GM12874 (cell line): ENCODE results near the gene XKR8.

ENCODE experiments used
- TF ChIP-seq, protein P1 (sequence below): IDR thresholded peaks from 2 replicates; pipeline ENCODE4 v1.5.1; 2011; ENCODE audit warnings: low read depth, mild to moderate bottlenecking, control low read depth, low read length, moderate library complexity; ENCODE audit not compliant: insufficient read depth

The XKR8 gene, protein sequence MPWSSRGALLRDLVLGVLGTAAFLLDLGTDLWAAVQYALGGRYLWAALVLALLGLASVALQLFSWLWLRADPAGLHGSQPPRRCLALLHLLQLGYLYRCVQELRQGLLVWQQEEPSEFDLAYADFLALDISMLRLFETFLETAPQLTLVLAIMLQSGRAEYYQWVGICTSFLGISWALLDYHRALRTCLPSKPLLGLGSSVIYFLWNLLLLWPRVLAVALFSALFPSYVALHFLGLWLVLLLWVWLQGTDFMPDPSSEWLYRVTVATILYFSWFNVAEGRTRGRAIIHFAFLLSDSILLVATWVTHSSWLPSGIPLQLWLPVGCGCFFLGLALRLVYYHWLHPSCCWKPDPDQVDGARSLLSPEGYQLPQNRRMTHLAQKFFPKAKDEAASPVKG

DNA sequence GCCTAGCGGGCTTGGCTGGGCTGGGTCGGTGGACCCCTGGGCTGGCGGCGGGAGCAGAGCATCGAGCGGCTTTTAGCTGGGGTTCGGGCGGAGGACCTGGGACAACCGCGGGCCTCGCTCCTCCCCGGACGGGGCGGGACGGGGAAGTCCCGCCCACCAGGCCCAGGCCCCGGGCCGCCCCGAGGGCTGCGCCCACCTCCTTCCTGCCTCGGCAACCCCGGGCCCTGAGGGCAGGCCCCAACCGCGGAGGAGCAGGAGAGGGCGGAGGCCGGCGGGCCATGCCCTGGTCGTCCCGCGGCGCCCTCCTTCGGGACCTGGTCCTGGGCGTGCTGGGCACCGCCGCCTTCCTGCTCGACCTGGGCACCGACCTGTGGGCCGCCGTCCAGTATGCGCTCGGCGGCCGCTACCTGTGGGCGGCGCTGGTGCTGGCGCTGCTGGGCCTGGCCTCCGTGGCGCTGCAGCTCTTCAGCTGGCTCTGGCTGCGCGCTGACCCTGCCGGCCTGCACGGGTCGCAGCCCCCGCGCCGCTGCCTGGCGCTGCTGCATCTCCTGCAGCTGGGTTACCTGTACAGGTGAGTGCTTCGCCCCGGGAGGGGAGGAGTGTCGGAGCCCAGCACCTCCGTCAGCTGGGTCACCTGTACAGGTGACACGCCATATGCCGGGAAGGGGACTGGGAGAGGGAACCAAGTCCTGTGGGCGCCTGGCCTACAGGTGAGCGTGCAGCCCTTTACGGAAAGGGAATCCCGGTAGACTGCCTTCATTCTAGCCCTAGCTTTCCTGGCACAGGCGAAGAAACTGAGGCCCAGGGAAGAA, at the start of gene XKR8:
Gene XKR8 (plus strand): TSS at position 182 of the 812 bp plus-strand sequence. CDS start 97 bp downstream, at position 279.
- TF ChIP-seq, protein P1, sequence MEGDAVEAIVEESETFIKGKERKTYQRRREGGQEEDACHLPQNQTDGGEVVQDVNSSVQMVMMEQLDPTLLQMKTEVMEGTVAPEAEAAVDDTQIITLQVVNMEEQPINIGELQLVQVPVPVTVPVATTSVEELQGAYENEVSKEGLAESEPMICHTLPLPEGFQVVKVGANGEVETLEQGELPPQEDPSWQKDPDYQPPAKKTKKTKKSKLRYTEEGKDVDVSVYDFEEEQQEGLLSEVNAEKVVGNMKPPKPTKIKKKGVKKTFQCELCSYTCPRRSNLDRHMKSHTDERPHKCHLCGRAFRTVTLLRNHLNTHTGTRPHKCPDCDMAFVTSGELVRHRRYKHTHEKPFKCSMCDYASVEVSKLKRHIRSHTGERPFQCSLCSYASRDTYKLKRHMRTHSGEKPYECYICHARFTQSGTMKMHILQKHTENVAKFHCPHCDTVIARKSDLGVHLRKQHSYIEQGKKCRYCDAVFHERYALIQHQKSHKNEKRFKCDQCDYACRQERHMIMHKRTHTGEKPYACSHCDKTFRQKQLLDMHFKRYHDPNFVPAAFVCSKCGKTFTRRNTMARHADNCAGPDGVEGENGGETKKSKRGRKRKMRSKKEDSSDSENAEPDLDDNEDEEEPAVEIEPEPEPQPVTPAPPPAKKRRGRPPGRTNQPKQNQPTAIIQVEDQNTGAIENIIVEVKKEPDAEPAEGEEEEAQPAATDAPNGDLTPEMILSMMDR, result peak; percentile 73

DNA sequence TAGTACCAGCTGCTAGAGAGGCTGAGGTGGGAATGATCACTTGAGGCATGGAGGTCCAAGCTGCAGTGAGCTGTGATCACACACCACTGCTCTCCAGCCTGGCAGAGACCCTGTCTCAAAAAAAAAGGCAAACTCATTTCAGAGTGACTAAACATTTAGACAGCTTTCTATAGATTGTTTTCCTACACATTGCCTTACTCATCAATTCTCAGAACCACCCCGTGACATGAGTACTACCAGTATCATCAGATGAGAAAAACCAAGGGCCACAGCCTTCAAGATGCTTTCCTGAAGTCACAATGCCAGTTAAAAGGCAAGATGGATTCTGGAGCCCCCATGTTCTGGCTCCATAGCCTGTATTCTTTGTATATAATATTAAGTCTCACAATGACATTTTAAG, 47.3 kb upstream of the XKR8 start:
- TF ChIP-seq, protein P1, result no peak

DNA sequence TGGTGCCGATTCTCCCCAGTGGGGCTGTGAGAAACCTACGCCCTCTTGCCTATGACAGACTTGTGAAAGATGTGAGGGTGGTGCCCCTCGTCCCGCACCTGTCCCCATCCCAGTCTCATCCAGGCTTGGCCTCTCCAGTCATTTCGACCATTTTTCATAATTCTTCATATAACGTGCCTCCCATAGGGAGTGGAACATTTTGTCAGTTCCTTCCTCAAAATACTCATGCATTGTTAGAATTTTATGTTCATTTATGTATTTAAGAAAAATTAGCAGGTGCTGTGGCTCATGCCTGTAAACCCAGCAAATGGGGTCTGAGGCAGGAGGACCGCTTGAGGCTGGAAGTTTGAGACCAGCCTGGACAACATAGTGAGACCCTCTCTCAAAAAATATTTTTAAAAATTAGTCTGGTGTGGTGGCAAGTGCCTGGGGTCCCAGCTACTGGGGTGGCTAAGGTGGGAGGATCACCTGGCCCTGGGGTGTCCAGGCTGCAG, 44.6 kb upstream of the XKR8 start:
- TF ChIP-seq, protein P1, result no peak

DNA sequence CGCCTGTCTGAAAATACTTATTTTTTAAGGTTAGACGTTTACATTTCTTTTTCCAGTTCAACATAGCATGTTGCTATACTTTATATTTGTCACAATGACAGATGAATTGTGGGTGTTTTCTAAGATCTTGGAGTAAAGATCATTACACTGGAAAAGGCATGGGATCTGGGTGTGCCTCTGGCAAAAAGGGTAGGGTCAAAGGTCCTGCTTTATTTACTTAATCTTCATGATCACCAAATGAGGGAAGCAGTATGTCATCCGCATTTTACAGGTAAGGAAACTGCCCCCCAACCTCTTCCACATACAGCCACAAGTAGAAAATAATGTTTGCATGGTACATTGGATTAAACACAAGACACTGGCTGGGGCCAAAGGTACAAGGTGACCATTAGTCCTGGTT, 37.5 kb upstream of the XKR8 start:
- TF ChIP-seq, protein P1, result no peak

DNA sequence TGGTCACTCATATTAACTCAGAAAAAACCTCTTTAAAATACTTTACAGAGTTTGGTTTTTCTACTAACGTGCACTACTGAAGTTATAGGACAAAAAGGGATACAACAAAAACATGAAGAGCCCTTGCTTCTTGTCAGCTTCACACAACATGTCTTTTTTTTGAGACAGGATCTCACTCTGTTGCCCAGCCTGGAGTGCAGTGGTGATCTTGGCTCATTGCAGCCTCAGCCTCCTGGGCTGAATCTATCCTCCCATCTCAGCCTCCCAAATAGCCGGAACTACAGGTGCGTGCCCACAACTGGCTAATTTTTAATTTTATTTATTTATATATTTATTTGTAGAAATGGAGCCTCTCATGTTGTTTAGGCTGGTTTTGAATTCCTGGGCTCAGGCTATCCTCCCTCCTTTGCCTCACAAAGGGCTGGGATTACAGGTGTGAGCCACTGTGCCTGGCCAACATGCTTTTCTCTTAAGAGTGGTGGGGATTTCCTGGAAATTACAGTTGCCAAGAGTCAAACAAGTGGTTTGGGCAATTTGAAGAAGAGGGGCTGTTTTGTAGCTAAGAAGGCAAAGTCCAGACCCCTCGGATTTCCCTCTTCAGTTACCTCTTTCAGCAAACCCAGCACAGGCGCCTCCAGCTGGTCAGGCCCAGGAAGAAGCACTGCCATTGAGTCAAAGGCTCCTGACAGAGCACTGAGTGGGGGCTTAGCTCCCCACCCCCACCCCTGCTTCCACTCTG, 31.4 kb upstream of the XKR8 start:
- TF ChIP-seq, protein P1, result no peak

DNA sequence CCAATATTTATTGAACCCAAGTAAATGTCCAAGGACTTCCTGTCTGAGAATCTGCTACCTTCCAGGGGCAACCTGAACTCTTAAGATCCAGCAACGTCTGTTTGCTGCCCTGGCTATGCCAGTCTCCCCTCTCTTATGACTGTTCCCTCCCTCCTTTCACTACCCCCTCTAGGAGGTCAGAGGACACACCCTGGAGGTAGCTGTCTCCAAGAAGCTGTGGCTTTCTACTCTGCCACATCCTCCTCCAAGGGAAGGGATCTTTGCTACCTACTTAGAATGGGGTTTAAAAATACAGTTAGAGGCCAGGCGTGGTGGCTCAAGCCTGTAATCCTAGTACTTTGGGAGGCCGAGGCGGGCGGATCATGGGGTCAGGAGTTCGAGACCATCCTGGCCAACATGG, 28.6 kb upstream of the XKR8 start:
- TF ChIP-seq, protein P1, result no peak

DNA sequence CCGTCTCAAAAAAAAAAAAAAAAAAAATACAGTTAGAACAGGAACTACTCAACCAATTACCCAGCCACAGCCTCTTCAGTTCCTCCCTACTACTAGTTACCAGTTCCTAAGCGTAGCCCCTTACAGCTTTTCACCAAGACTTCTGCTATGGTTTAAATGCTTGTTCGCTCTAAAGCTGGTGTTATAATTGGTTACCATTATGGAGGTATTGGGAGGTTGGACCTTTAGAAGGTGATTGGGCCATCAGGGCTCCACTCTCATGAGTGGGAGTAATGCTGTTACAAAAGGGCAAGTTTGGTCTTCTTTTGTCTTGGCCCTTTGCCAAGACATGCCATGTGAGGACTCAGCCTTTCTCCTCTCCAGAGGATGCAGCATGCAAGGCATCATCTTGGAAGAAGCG, 28.0 kb upstream of the XKR8 start:
- TF ChIP-seq, protein P1, result no peak
